ENCODE results near the gene CTNNA3.

The CTNNA3 gene

GRCh38 chr10:66980246-66980815, 715.7 kb downstream of the CTNNA3 start:
- no peak for TF ChIP-seq CTCF (IDR thresholded peaks at IDR 0.05)

GRCh38 chr10:66964946-66965345, 731.0 kb downstream of the CTNNA3 start:
- H3K27me3 ChIP-seq: no peaks in the 10 kb centered on the region
- no peak for TF ChIP-seq CTCF (IDR thresholded peaks at IDR 0.05)
- H3K4me3 ChIP-seq (ENCODE audit: low read depth in 1 of 2, low read length in 1 of 2): no peak overlapping the region
- H3K27ac ChIP-seq: no peak overlapping the region
- H3K9me3 ChIP-seq: no peaks in the 10 kb centered on the region
- no peaks in the 10 kb centered on the region for H3K36me3 ChIP-seq
- H3K4me1 ChIP-seq (ENCODE audit: control insufficient read depth in 1 of 2, insufficient read depth in 1 of 2, low read depth in 1 of 2, low read length in 1 of 2): no peaks in the 10 kb centered on the region

More at GRCh38 chr10:66980246-66980815, 715.7 kb downstream of the CTNNA3 start:
- Histone ChIP-seq H3K4me3 (ENCODE audit: low read depth in 1 of 2, low read length in 1 of 2) (no peak overlapping the region), H3K9me3 (no peaks in the 10 kb centered on the region), H3K4me1 (ENCODE audit: control insufficient read depth in 1 of 2, insufficient read depth in 1 of 2, low read depth in 1 of 2, low read length in 1 of 2) (no peaks in the 10 kb centered on the region), H3K27me3 (no peaks in the 10 kb centered on the region), H3K36me3 (no peaks in the 10 kb centered on the region), H3K27ac (no peak overlapping the region)

GRCh38 chr10:66958466-66958865, 737.5 kb downstream of the CTNNA3 start:
- Histone ChIP-seq H3K4me1 (ENCODE audit: control insufficient read depth in 1 of 2, insufficient read depth in 1 of 2, low read depth in 1 of 2, low read length in 1 of 2) (no peaks in the 10 kb centered on the region), H3K4me3 (ENCODE audit: low read depth in 1 of 2, low read length in 1 of 2) (no peak overlapping the region), H3K9me3 (no peaks in the 10 kb centered on the region), H3K27ac (no peak overlapping the region), H3K27me3 (no peaks in the 10 kb centered on the region), H3K36me3 (no peaks in the 10 kb centered on the region)
- TF ChIP-seq CTCF (IDR thresholded peaks at IDR 0.05): no peak

GRCh38 chr10:66951896-66952295, 744.1 kb downstream of the CTNNA3 start:
- Histone ChIP-seq H3K27ac (no peak overlapping the region), H3K4me3 (ENCODE audit: low read depth in 1 of 2, low read length in 1 of 2) (no peak overlapping the region), H3K36me3 (no peaks in the 10 kb centered on the region), H3K27me3 (no peaks in the 10 kb centered on the region), H3K4me1 (ENCODE audit: control insufficient read depth in 1 of 2, insufficient read depth in 1 of 2, low read depth in 1 of 2, low read length in 1 of 2) (no peaks in the 10 kb centered on the region), H3K9me3 (no peaks in the 10 kb centered on the region)
- TF ChIP-seq CTCF (IDR thresholded peaks at IDR 0.05): no peak

GRCh38 chr10:66943590-66943989, 752.4 kb downstream of the CTNNA3 start:
- no peaks in the 10 kb centered on the region for H3K36me3 ChIP-seq
- no peak overlapping the region for H3K4me3 ChIP-seq (ENCODE audit: low read depth in 1 of 2, low read length in 1 of 2)
- H3K4me1 ChIP-seq (ENCODE audit: control insufficient read depth in 1 of 2, insufficient read depth in 1 of 2, low read depth in 1 of 2, low read length in 1 of 2): no peaks in the 10 kb centered on the region
- no peaks in the 10 kb centered on the region for H3K27me3 ChIP-seq
- H3K27ac ChIP-seq: no peak overlapping the region
- no peak for TF ChIP-seq CTCF (IDR thresholded peaks at IDR 0.05)
- no peaks in the 10 kb centered on the region for H3K9me3 ChIP-seq

- H3K4me1 ChIP-seq (ENCODE audit: control insufficient read depth in 1 of 2, insufficient read depth in 1 of 2, low read depth in 1 of 2, low read length in 1 of 2): no peaks in the 10 kb centered on the region
- H3K4me3 ChIP-seq (ENCODE audit: low read depth in 1 of 2, low read length in 1 of 2): no peak overlapping the region
- no peak for TF ChIP-seq CTCF (IDR thresholded peaks at IDR 0.05)
- H3K27ac ChIP-seq: no peak overlapping the region
- no peaks in the 10 kb centered on the region for H3K36me3 ChIP-seq
- no peaks in the 10 kb centered on the region for H3K27me3 ChIP-seq
- H3K9me3 ChIP-seq: no peaks in the 10 kb centered on the region
These were observed 753.6 kb downstream of the CTNNA3 start for GRCh38 chr10:66942407-66942806.
